GM23248 (cell line): ENCODE results near the gene DELE1. TPM values are rescaled to one million over a fixed set of nuclear protein-coding genes. Genes with fewer than 3 reads are reported as not detected.

ENCODE experiments used
- DNase-seq: peaks from one replicate; pipeline ENCODE4 v3.0.0-alpha.2; 2015
- H2AFZ ChIP-seq: fragments of 200-600 bp; sonication (generic); 2 replicates; pipeline ENCODE4 v1.6.1; 2016; ENCODE audit warnings: antibody characterized with exemption
- H3F3A ChIP-seq: fragments of 200-600 bp; sonication (generic); 2 replicates; pipeline ENCODE4 v1.6.1; 2016; ENCODE audit warnings: mild to moderate bottlenecking, antibody characterized with exemption, mixed run types; ENCODE audit not compliant: insufficient read depth
- H3K27ac ChIP-seq: fragments of 200-600 bp; sonication (generic); 2 replicates; pipeline ENCODE4 v1.5.1; 2016; ENCODE audit warnings: mild to moderate bottlenecking
- H3K27me3 ChIP-seq: fragments of 200-600 bp; sonication (generic); replicated peaks from 2 replicates; pipeline ENCODE4 v1.6.1; 2016; ENCODE audit warnings: mild to moderate bottlenecking; ENCODE audit not compliant: insufficient read depth
- H3K36me3 ChIP-seq: fragments of 200-600 bp; sonication (generic); 2 replicates; pipeline ENCODE4 v1.6.1; 2016; ENCODE audit warnings: low read depth, mild to moderate bottlenecking
- H3K4me1 ChIP-seq: fragments of 200-600 bp; sonication (generic); 2 replicates; pipeline ENCODE4 v1.6.1; 2016; ENCODE audit warnings: mild to moderate bottlenecking; ENCODE audit not compliant: insufficient read depth
- H3K4me2 ChIP-seq: fragments of 200-600 bp; sonication (generic); one replicate; pipeline ENCODE4 v1.6.1; 2016; ENCODE audit warnings: mild to moderate bottlenecking; ENCODE audit not compliant: unreplicated experiment
- H3K4me3 ChIP-seq: fragments of 200-600 bp; sonication (generic); 2 replicates; pipeline ENCODE4 v1.5.1; 2016; ENCODE audit warnings: mild to moderate bottlenecking
- H3K79me2 ChIP-seq: fragments of 200-600 bp; sonication (generic); 2 replicates; pipeline ENCODE4 v1.6.1; 2016; ENCODE audit warnings: mild to moderate bottlenecking; ENCODE audit not compliant: insufficient read depth
- H3K9ac ChIP-seq: fragments of 200-600 bp; sonication (generic); 2 replicates; pipeline ENCODE4 v1.6.1; 2016; ENCODE audit warnings: mild to moderate bottlenecking
- H3K9me2 ChIP-seq: fragments of 200-600 bp; sonication (generic); 2 replicates; pipeline ENCODE4 v1.6.1; 2016; ENCODE audit warnings: mixed run types, mild to moderate bottlenecking, moderate library complexity; ENCODE audit not compliant: insufficient read depth
- H3K9me3 ChIP-seq: fragments of 200-600 bp; sonication (generic); one replicate; pipeline ENCODE4 v1.6.1; 2017; ENCODE audit warnings: low read depth
- H4K20me1 ChIP-seq: fragments of 200-600 bp; sonication (generic); 2 replicates; pipeline ENCODE4 v1.6.0; 2016; ENCODE audit not compliant: insufficient read depth
- EZH2 ChIP-seq: fragments of 200-600 bp; sonication (generic); IDR thresholded peaks from 2 replicates; pipeline ENCODE4 v1.6.1; 2018; ENCODE audit warnings: antibody characterized with exemption, mild to moderate bottlenecking; ENCODE audit not compliant: insufficient read depth, poor library complexity, severe bottlenecking
- EZH2phosphoT487 ChIP-seq: fragments of 200-600 bp; sonication (generic); IDR thresholded peaks from 2 replicates; pipeline ENCODE4 v1.6.1; 2018; ENCODE audit warnings: antibody characterized with exemption, moderate library complexity, mild to moderate bottlenecking, low read depth; ENCODE audit not compliant: insufficient read depth
- WGBS, 2 experiments: methylation state at CpG; one replicate each; pipeline ENCODE4 v1.1.6; 2015 to 2017; ENCODE audit warnings: low lambda C conversion rate in 2 of 2, low coverage in 1 of 2; ENCODE audit errors: missing lambda C conversion rate in 2 of 2; 5-methylcytosine and 5-hydroxymethylcytosine counted together
- in situ Hi-C: fragments of 300-500 bp; cut with MboI; formaldehyde crosslinking; loops from 2 replicates; pipeline ENCODE4 v1.15.0; 2020
- polyA plus RNA-seq: library from polyadenylated mRNA; unstranded; fragments of >200 nt; fragmentation: Nextera tagmentation; extraction: Ambion mirVana; gene quantifications from 2 replicates; pipeline ENCODE4 v1.2.1, GENCODE V29; 2016
- total RNA-seq: library from RNA; depleted of rRNA; stranded (reverse); fragments of >200 nt; shearing (Covaris generic); gene quantifications from 2 replicates; pipeline ENCODE4 v1.2.3, GENCODE V29; 2014

The DELE1 gene
- total and polyA plus RNA-seq, 2 experiments from 2014 or later = 35.1 to 47.9 TPM

GRCh38 chr5:141958546-141959172 lies 35.0 kb downstream of the DELE1 start:
- Histone ChIP-seq H3K79me2 (no peaks in the 10 kb centered on the region), H3K9me3 (no peaks in the 10 kb centered on the region), H3F3A (no peaks in the 10 kb centered on the region), H4K20me1 (no peaks in the 10 kb centered on the region), H3K27ac (no peak overlapping the region), H3K27me3 (no peaks in the 10 kb centered on the region), H3K9me2 (no peaks in the 10 kb centered on the region), H3K4me1 (peaks cover 3% of the 10 kb centered on the region; the same call in 1 of the 2 replicates), H3K9ac (no peak overlapping the region), H3K36me3 (no peaks in the 10 kb centered on the region), H3K4me3 (no peak overlapping the region), H2AFZ (peak overlapping the region; percentile 15; the same call in 1 of the 2 replicates), H3K4me2 (no peak overlapping the region)
- in situ Hi-C loops = no loop called here
- DNase-seq = peak; percentile 79
- 45 to 52% methylated on average over 6 to 8 of the region's 8 CpGs for WGBS, 2 experiments
- TF ChIP-seq EZH2phosphoT487 (no peak), EZH2 (no peak)

DNA sequence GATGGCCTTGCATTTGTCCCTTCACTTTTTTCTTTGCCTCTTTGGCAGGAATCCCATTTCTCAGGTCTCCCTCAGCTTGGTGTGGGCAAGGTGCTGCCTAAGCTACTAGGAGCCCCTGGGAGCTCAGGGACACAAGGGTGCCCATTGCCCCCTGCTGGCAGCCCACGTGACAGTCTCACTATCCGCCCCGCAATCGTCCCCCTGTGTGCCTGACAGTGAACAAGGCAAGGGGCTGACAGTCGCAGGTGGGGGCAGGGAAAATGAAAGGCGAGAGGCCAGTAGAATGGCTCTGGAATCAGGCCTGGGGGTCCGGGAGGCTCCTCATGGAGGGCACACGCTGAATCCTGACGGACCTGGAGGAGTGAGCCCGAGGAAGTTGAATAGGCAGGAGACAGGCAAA lies 36.3 kb downstream of the DELE1 start:
- in situ Hi-C loops = loop anchor here (5.0 kb wide), 1 partner anchor 268 kb away; no protein-coding TSS in a partner anchor
- Histone ChIP-seq H3K27me3 (no peaks in the 10 kb centered on the region), H3K4me1 (peaks cover 3% of the 10 kb centered on the region; the same call in 1 of the 2 replicates), H3K4me3 (no peak overlapping the region), H3K9ac (no peak overlapping the region), H3K79me2 (no peaks in the 10 kb centered on the region), H3F3A (no peaks in the 10 kb centered on the region), H4K20me1 (no peaks in the 10 kb centered on the region), H2AFZ (no peak overlapping the region), H3K27ac (no peak overlapping the region), H3K9me2 (no peaks in the 10 kb centered on the region), H3K36me3 (no peaks in the 10 kb centered on the region), H3K9me3 (no peaks in the 10 kb centered on the region), H3K4me2 (no peak overlapping the region)
- TF ChIP-seq EZH2phosphoT487 = no peak
- no peak for TF ChIP-seq EZH2
- no peak for DNase-seq
- WGBS, 2 experiments = 65 to 67% methylated on average over 10 of the region's 10 CpGs

GRCh38 chr5:141960449-141961323 lies 37.0 kb downstream of the DELE1 start:
- H3K9me2 ChIP-seq = no peaks in the 10 kb centered on the region
- no peaks in the 10 kb centered on the region for H4K20me1 ChIP-seq
- no peak overlapping the region for H3K4me3 ChIP-seq
- H3K36me3 ChIP-seq = no peaks in the 10 kb centered on the region
- DNase-seq = peak; percentile 85
- TF ChIP-seq EZH2phosphoT487 = no peak
- TF ChIP-seq EZH2 = no peak
- no peak overlapping the region for H3K27ac ChIP-seq
- in situ Hi-C loops = loop anchor here (5.0 kb wide), 1 partner anchor 268 kb away; no protein-coding TSS in a partner anchor
- peak overlapping the region; percentile 64 for H3K4me2 ChIP-seq
- no peaks in the 10 kb centered on the region for H3K9me3 ChIP-seq
- peak overlapping the region; percentile 61 for H3K9ac ChIP-seq
- no peaks in the 10 kb centered on the region for H3K27me3 ChIP-seq
- WGBS, 2 experiments = 24% methylated on average over 14 of the region's 14 CpGs
- peak overlapping the region; percentile 90 for H2AFZ ChIP-seq
- no peaks in the 10 kb centered on the region for H3F3A ChIP-seq
- peaks cover 3% of the 10 kb centered on the region; the same call in 1 of the 2 replicates for H3K4me1 ChIP-seq
- no peaks in the 10 kb centered on the region for H3K79me2 ChIP-seq

DNA sequence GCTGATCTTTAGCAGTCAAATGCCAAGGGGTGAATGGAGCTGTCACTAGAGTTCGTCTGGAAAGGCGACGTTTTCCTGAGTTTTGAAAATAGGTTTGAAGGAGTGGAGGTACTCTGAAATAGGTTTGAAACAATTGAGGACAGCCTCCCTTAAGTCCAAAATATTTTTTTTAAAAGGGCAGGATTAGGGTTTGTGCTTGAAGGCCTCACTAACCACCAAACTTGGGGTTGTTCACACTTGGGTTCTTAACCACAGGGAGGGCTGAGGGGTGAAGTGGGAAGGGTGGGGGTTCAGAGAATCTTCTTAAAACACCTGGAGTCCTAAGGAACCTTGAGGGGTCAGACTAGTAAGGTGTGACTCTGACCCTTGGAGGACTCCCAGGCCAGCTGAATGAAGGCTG lies 37.8 kb downstream of the DELE1 start:
- Histone ChIP-seq H3F3A (no peaks in the 10 kb centered on the region), H2AFZ (peak overlapping the region; percentile 90), H4K20me1 (no peaks in the 10 kb centered on the region), H3K9me3 (no peaks in the 10 kb centered on the region), H3K9ac (no peak overlapping the region; the same call in 1 of the 2 replicates), H3K4me1 (peaks cover 3% of the 10 kb centered on the region; the same call in 1 of the 2 replicates), H3K27me3 (no peaks in the 10 kb centered on the region), H3K27ac (no peak overlapping the region), H3K36me3 (no peaks in the 10 kb centered on the region), H3K79me2 (no peaks in the 10 kb centered on the region), H3K9me2 (no peaks in the 10 kb centered on the region), H3K4me3 (no peak overlapping the region), H3K4me2 (no peak overlapping the region)
- TF ChIP-seq EZH2phosphoT487 = no peak
- TF ChIP-seq EZH2 = no peak
- no peak for DNase-seq
- 95% methylated on average over 3 of the region's 3 CpGs for WGBS, 2 experiments
- in situ Hi-C loops = loop anchor here (5.0 kb wide), 1 partner anchor 269 kb away; no protein-coding TSS in a partner anchor
